Fibroblast of pulmonary artery (primary cell): Measurements from ENCODE around the gene EFCAB7.

Experiments used
- DNase-seq: peaks from one replicate; pipeline ENCODE4 v3.0.0-alpha.2; 2010; ENCODE audit warnings: low read depth
- H3K4me3 ChIP-seq: replicated peaks from 2 replicates; pipeline ENCODE4 v1.5.1; 2011; ENCODE audit warnings: low read depth, mild to moderate bottlenecking, control low read depth, low read length, moderate library complexity
- TF ChIP-seq, protein P1 (sequence below): IDR thresholded peaks from 2 replicates; pipeline ENCODE4 v1.5.1; 2011; ENCODE audit warnings: mild to moderate bottlenecking, control low read depth, low read length, inconsistent platforms; ENCODE audit errors: missing control alignments

EFCAB7 gene

DNA sequence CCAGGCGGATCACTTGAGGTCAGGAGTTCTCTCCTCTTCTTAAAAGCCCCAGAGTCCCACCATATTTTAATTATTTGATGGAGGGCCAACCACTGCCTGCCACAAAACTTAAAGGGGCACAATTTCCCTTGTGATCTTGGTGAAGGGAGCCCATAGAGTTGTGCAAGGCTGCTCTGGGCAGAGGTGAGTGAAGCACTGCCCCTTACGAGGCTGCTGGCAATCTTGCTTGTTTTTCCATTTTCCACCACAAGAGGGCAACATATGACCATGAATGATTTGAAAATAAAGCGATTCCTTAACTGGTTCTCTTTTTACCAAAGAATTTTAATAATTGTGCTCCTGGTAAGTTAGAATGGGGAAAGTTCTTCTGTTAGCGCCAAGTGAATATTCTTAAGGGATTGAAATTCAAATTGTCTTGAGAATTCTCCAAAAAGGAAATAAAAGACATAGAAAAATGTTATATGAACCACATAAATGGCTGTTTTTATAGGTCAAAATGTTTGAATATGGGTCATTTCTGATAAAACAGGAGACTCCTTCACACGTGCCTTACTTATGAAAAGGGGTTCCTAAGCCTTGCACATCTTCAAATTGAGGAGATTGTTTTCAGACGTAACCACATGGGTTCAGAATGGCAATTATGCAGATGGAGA is 92.6 kb downstream of the EFCAB7 start:
- DNase-seq = peak; percentile 87
- TF ChIP-seq, protein P1, sequence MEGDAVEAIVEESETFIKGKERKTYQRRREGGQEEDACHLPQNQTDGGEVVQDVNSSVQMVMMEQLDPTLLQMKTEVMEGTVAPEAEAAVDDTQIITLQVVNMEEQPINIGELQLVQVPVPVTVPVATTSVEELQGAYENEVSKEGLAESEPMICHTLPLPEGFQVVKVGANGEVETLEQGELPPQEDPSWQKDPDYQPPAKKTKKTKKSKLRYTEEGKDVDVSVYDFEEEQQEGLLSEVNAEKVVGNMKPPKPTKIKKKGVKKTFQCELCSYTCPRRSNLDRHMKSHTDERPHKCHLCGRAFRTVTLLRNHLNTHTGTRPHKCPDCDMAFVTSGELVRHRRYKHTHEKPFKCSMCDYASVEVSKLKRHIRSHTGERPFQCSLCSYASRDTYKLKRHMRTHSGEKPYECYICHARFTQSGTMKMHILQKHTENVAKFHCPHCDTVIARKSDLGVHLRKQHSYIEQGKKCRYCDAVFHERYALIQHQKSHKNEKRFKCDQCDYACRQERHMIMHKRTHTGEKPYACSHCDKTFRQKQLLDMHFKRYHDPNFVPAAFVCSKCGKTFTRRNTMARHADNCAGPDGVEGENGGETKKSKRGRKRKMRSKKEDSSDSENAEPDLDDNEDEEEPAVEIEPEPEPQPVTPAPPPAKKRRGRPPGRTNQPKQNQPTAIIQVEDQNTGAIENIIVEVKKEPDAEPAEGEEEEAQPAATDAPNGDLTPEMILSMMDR = peak; percentile 59
- H3K4me3 ChIP-seq = no peak overlapping the region

DNA sequence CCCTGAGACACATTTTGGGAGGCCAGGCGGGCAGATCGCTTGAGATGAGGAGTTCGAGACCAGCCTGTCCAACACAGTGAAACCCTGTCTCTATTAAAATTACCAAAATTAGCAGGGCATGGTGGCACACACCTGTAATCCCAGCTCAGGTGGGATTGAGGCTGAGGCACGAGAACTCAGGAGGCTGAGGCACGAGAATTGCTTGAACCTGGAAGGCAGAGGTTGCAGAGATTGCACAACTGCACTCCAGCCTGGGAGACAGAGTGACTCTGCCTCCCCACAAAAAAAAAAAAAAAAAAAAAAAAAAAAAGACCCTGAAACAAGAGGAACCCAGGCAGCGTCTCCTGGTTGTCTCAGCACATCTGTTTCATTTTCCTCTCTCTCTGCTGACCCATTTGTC is 94.1 kb downstream of the EFCAB7 start:
- TF ChIP-seq, protein P1 = no peak
- no peak for DNase-seq
- no peak overlapping the region for H3K4me3 ChIP-seq

DNA sequence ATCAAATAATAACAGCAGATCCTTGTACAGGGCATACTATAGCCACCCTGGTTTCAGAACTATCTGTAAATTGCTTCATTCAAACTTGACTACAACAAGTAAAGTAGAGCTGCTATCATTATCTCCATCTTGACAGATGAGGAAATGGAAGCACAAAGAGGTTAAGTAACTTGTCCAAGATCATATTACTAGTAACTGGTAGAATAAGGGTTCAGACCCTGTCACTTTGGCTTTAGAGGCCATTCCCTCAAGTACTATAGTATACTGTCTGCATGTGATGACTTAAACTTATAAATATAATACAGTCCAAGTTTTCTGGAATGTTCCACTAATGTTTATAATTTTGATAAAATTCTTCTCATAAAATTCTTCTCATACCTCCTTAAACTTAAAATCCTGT is 94.7 kb downstream of the EFCAB7 start:
- TF ChIP-seq, protein P1 = no peak
- peak; percentile 18 for DNase-seq

DNA sequence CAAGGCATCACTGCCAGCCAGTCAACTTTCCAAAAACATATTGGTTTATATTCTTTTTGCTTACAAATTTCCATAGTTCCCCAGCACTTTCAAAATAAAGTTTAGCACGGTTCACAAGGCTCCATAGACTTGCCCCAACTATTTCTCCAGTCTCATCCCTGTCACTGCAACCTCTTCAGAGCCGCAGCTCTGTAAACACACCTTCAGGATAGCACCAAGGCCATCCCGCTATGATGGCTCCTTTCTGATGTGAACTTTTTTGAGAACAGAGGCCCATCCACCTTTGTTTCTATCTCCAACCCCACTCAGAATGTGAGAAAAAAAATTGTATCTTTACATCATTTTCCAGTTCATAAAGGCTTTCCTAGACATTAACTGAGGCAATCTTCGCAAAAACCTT is 96.2 kb downstream of the EFCAB7 start:
- TF ChIP-seq, protein P1 = no peak
- H3K4me3 ChIP-seq = no peak overlapping the region
- no peak for DNase-seq

More for the DNA sequence above, 94.7 kb downstream of the EFCAB7 start:
- no peak overlapping the region for H3K4me3 ChIP-seq

DNA sequence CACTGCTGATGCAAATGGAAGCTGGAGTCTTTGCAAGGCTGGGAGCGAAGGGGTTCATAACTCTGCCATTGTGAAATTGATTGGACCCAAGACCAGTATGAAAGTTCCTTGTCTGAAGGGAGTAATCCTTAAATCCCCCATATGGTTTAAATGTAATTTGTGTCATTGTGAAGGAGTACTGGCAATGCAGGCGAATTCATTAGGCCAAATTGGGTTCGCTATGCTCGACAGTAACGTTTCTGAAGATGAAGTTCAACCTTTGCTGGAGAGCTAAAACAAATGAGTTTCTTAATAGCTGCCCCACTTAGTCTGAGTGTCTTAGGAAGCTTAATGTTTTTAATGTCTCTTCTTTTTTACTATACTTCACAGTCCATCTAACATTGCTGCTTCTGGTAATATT is 97.3 kb downstream of the EFCAB7 start:
- H3K4me3 ChIP-seq = no peak overlapping the region
- no peak for DNase-seq
- TF ChIP-seq, protein P1 = no peak

DNA sequence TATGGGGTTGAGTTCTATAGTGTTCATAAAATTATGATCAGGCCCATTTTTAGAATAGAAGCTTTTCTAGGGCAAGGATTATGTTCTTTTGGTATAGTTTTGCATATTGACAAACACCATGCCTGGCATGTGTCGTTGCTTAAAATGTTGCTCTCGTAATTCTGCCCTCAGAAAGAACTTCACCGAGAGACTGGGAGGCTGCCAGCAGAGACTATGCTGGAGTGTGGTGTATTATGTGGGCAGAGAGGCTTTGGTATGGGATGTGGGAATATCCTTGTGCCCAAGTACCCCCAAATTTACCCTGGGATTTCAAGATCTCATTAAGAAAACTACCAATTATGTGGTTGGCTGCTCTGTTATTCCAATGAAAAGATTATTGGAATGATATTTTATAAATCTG is 97.8 kb downstream of the EFCAB7 start:
- DNase-seq = no peak
- H3K4me3 ChIP-seq = no peak overlapping the region
- TF ChIP-seq, protein P1 = no peak

DNA sequence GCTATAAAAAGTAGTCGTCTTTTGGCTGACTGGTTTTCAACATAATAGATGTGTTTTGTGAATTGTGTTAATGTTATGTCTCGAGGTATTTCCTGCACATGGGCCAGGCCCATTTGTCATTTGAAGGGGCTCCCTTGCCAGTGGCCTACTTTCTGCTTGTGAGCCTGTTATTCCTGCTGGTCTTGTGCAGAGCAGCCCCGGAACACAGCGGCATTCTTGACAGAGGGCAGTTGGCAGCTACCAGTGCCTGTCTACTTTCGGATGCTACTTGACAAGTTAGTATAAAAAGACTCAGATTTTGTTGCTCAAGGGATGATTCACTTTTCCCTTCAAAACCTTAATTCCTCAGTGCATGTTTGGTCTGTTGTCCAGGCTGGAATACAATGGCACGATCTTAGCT is 98.4 kb downstream of the EFCAB7 start:
- H3K4me3 ChIP-seq = no peak overlapping the region
- DNase-seq = peak; percentile 57
- TF ChIP-seq, protein P1 = no peak
